Measurements from ENCODE around the gene BAIAP2L1.

The BAIAP2L1 gene

GRCh38 chr7:98374285-98374680 is 26.6 kb downstream of the BAIAP2L1 start:
- no peak for TF ChIP-seq ZFX (IDR thresholded peaks at IDR 0.05)
- no peak for TF ChIP-seq CTCF (conservative IDR thresholded peaks at IDR 0.05)
- no peak overlapping the region for H3K27ac ChIP-seq

- H3K27ac ChIP-seq = no peak overlapping the region
- TF ChIP-seq ZFX (IDR thresholded peaks at IDR 0.05) (no peak), CTCF (conservative IDR thresholded peaks at IDR 0.05) (no peak)
Measured at GRCh38 chr7:98372993-98373392, 27.9 kb downstream of the BAIAP2L1 start.

- H3K27ac ChIP-seq = no peak overlapping the region
- TF ChIP-seq ZFX (IDR thresholded peaks at IDR 0.05) = no peak
- no peak for TF ChIP-seq CTCF (conservative IDR thresholded peaks at IDR 0.05)
Measured at GRCh38 chr7:98369726-98370125, 31.2 kb downstream of the BAIAP2L1 start.

GRCh38 chr7:98368716-98369115 is 32.2 kb downstream of the BAIAP2L1 start:
- no peak overlapping the region for H3K27ac ChIP-seq
- TF ChIP-seq CTCF (conservative IDR thresholded peaks at IDR 0.05) (no peak), ZFX (IDR thresholded peaks at IDR 0.05) (no peak)

DNA sequence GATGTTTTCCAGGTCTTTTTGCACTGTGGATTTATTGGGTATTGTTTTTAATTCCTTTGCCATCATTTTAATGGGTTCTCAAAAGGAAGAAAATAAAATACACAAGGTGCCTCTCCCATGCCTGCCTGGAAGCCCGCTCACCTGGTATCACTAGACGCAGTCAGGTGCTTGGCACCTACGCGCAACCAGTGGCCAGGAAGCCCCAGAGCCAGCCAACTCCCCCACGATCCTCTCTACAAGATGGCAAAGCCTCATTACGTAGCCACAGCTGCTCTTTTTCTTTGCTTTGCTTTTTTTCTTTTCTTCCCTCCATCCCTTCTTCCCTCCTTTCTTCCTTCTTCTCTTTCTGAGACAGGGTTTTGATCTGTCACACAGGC is 34.3 kb downstream of the BAIAP2L1 start:
- H3K27ac ChIP-seq = no peak overlapping the region
- TF ChIP-seq ZFX (IDR thresholded peaks at IDR 0.05) = no peak
- TF ChIP-seq CTCF (conservative IDR thresholded peaks at IDR 0.05) = no peak

DNA sequence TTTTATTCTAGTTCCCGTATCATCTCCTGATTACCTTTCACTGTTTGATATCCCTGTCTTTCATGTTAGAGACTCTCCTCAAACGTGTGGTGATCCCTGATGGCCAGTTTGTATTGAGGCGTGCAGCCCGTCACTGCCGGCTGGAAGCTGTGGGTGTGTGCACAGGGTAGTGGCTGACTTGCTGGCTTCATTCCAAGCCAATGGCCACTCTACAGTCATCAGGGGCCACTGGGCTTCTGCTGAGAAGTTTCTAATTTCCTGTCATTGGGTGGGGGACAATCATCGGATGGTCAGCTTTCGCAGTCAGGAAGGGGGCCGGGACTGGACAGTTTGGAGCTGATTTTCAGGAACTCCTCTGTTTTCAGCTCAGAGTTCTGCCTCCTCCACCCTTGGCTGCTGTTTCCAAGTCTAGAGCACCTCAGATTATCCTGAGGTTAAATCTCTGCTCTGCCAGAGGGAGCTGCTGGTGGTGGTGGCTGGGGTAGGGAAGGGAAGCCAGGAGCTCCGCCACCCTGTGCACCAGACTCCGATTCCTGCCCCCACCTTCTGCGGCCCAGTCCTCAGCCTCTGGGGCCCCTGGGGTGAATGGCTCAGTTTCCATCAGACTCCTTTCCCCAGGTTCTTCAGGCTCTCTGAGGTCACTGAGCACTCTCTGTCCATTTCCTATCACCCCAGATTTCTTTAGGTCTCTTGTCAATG is 34.9 kb downstream of the BAIAP2L1 start:
- TF ChIP-seq ZFX (IDR thresholded peaks at IDR 0.05) = no peak
- TF ChIP-seq CTCF (conservative IDR thresholded peaks at IDR 0.05) = no peak
- no peak overlapping the region for H3K27ac ChIP-seq

- no peak for TF ChIP-seq ZFX (IDR thresholded peaks at IDR 0.05)
- no peak for TF ChIP-seq CTCF (conservative IDR thresholded peaks at IDR 0.05)
Measured at GRCh38 chr7:98364220-98364619, 36.7 kb downstream of the BAIAP2L1 start.

More at GRCh38 chr7:98364220-98364619, 36.7 kb downstream of the BAIAP2L1 start:
- H3K27ac ChIP-seq = no peak overlapping the region

Measured in C4-2B (cell line).